Activated CD4-positive, alpha-beta T cell treated with anti-CD3 and anti-CD28 coated beads for 4 hours (primary cell): Measurements from ENCODE around the gene TNRC18.
A peak's percentile ranks its signal among the peaks of the same experiment; 100 is the strongest.
"Not testable (repeated sequence)": the region's sequence is repeated elsewhere in the genome, so short reads cannot be mapped to it uniquely, and the experiment has no call there.

ENCODE experiments used
- DNase-seq, 2 donors: peaks; one replicate each; pipeline ENCODE4 v3.0.0-alpha.2; 2020

TNRC18 gene

DNA sequence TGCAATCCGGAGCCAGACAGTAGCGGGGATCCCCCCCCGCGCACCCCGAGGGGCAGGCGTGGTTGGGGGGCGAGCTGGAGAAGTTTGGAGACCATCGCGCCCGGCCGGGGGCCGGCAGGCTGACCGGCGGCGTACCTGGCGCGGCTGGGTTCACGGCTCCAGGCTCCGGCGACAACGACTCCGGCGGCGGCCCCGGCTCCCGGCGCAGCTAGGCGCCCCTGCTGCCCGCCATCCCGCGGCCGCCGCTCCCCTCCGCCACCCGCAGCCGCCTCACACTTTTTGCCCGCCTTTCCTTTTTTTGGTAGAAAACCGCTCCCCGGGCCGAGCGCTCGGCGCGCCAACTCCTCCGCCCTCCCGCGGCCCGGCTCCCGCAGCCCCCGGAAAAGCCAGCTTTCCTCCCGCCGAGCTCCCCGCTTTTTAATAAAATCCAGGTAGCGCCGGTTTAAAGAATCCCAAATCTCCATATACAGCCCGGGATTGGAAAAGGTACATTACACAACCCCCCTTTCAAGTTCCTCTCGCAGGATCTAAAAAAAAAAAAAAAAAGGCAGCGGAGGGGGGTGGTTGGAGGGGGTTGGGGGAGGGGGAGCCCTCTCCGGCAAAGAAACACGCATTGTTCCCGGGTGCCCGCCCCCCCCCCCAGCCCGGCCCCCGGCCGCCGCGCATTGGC is at the start of gene TNRC18:
Gene TNRC18, minus strand, starts transcription at position 529 of the 670 bp plus-strand sequence. CDS start 2,588 bp downstream, outside the sequence.
- peak in 1 of 2 donors; percentile 13 for DNase-seq

- DNase-seq = no peak
Measured at GRCh38 chr7:5472432-5473315, 49.0 kb upstream of the TNRC18 start.

- not testable (repeated sequence) for DNase-seq
Measured at GRCh38 chr7:5471623-5472022, 48.0 kb upstream of the TNRC18 start.

DNA sequence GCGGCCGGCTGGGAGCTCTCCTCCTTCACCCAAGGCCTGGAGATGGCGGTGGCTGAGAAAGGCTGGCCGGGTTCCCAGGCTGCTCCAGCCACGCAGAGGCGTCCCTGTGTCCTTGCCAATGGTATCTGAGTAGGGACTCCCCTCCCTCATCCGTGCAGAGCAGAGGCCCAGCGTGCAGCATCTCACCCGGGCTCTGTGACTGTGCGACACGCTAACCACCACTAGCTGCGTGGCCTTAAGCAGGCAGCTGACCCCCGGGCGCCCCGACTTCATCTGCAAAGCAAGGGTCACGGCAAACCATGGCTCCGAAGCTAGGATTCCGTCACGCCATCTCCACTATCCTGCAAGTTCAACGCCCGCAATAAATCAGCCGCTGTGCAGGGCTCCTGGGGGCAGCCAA is 47.2 kb upstream of the TNRC18 start:
- DNase-seq = no peak

DNA sequence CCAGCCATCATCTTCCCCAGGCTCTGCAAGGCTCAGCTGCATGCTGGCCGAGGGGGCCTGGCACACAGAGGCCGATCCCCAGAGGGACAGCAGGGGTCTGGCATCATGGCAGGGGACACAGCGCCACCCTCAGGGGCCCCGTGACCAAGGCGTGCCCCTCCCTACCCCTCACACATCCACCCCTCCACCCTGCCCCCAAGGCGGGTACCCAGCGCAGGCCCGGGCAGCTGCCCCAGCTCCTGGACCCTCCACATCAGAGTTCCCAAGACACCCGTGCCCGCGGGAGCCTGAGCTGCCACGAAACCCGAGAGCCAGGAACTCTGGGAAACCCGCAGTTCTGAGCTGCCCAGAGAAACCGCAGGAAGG is 46.5 kb upstream of the TNRC18 start:
- DNase-seq = no peak

GRCh38 chr7:5469375-5470166 is 45.9 kb upstream of the TNRC18 start:
- no peak for DNase-seq

DNA sequence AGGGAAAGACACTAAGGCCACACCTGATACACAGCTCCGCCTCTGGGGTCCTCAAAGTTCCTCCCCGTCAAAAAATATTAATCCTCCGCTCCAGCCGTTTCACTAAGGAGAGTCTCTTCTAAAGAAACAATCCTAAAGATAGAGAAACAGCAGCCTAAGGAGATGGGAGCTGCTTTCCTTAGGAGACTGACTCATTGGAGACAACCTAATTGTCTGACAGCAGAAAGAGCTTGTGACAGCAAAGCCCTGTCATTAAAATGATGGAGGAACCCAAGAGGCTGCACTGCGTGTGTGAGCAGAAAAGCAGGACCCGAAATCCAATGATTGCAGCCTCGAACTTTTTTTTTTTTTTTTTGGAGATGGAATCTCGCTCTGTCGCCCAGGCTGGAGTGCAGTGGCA is 44.0 kb upstream of the TNRC18 start:
- DNase-seq = no peak

DNA sequence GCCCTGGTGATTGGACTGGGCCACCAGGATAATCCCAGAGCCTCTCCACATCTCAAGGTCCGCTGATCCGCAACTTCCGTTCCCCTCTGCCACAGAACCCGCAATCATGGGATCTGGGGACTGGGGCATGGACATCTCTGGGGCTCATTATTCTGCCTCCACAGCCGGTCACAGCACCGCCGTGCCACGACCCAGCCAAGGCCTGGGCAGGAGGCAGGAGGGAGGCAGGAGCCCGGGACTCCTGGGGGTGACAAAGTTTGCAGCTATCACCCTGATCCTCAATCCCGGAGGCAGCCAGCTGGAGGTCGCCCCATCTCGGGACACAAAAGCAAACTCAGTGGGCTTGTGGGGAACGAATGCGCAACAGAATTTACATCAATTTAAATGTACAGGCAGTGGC is 42.9 kb upstream of the TNRC18 start:
- no peak for DNase-seq

DNA sequence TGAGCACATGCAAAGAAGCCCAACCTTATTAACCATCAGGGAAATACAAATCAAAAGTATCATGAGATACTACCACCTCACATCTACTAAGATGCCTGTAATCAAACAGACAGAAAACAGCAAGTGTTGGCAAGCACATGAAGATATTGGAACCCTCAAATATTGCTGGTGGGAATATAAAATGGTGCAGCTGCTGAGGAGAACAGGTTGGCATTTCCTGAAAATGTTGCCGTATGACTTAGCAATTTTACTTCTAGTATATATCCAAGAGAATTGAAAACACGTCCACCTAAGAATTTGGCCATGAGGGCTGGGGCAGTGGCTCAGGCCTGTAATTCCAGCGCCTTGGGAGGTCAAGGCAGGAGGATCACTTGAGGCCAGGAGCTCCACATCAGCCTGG is 39.4 kb upstream of the TNRC18 start:
- DNase-seq = no peak

GRCh38 chr7:5462216-5462615 is 38.6 kb upstream of the TNRC18 start:
- DNase-seq = no peak

DNA sequence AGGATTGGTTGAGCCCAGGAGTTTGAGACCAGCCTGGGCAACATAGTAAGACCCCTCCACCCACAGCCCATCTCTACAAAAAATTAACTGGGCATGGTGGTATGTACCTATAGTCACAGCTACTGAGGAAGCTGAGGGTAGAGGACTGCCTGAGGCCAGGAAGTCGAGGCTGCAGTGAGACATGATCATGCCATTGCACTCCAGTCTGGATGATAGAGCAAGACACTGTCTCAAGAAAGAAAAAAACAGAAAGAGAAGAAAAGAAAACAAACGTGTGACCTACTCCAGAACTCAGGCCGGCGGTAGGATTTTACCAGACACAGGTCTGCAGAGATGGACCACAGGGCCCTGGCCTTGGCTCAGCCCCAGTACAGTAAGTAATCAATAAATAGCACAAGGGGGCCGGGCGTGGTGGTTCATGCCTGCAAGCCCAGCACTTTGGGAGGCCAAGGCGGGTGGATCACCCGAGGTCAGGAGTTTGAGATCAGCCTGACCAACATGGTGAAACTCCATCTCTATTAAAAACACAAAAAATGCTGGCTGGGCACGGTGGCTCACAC is 35.4 kb upstream of the TNRC18 start:
- no peak for DNase-seq

DNA sequence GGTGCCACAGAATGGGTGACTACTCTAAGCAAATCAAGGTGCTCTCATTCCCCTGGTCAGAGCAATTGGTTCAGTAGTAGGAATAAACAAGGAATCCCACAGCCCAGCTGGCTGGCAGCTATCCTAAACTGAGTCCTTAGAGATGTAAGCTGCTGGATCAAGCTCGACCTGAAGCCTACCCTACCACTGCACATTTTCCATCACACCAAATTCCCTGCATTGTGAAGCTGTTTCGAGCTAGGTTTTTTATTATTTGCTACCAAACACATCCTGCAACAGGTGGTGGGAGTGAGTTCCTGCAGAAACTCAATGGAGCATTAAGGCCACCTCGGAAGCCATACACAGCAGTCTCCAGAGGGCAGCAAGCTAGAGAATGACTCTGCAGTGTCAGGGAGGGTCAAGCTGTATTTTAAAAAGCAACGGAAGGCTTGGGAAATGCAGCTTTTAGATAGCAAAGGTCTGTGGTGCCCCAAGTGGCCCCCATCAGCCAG is 33.7 kb upstream of the TNRC18 start:
- DNase-seq = no peak

GRCh38 chr7:5456409-5456808 is 32.8 kb upstream of the TNRC18 start:
- DNase-seq = no peak

GRCh38 chr7:5455581-5456219 is 32.1 kb upstream of the TNRC18 start:
- no peak for DNase-seq

- no peak for DNase-seq
Measured at GRCh38 chr7:5455175-5455574, 31.5 kb upstream of the TNRC18 start.

- DNase-seq = no peak
Measured at GRCh38 chr7:5454485-5454884, 30.9 kb upstream of the TNRC18 start.

DNA sequence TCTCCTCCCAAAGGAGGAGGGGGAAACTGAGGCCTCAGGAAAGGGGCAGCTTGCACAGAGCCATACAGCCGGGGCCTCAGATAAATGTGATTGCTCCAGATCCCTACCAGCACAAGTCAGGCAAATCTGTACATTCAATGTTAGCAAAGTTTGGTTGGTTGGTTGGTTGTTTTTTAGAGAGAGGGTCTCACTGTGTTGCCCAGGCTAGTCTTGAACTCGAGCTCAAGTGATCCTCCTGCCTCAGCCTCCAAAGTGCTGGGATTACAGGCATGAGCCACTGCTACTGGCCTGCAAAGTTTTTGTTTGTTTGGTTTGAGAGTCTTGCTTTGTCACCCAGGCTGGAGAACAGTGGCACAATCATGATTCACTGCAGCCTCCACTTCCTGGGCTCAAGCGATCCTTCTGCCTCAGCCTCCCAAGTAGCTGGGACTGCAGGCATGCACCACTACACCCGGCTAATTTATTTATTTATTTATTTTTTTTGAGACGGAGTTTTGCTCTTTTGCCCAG is 30.0 kb upstream of the TNRC18 start:
- DNase-seq = no peak

DNA sequence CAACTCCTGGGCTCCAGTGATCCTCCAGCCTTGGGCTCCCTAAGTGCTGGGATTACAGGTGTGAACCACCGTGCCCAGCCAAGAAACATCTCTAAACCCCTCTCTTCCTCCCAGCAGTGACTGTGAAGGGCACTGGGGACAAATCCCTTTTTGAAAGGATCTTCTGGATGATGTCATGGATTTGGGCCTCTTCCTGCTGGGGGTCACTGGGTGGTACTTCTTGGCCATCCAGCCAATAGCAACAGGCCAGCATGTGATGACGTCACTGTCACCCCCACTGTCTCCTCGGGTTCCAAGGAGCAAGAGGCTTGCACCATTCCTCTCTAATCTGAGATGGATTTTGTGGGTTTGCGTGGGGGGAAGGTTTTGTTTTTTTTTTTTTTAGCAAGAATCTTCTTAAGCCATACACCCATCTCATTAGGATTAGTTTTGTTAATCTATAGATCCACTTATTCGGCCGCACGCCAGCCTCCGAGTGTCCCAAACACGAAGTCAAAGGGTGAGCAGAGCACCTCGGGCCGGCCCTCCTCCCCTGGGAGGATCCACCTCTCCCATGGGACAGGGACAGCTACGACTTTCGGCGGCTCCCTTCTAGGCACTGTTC is 29.4 kb upstream of the TNRC18 start:
- DNase-seq = no peak

GRCh38 chr7:5452470-5452899 is 28.9 kb upstream of the TNRC18 start:
- no peak for DNase-seq

DNA sequence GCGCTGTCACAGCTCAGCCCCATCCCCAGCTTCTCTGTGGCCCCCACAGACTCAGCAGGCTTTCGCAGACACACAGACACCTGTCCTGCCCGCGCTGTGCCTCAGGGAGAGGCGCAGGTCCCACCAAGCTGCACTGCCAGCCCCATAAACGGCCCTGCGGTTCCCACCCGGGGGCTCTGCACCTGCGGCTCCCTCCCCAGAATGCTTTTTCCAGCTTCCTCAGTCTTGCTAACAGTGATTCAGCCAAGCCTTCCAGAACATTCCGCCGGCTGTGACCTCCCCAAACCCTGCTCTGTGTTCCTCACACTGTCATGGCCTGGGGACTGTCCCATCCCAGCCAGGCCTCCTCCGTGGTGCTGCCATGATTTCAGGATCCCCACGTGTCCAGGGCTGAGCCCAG is 27.8 kb upstream of the TNRC18 start:
- no peak for DNase-seq

DNA sequence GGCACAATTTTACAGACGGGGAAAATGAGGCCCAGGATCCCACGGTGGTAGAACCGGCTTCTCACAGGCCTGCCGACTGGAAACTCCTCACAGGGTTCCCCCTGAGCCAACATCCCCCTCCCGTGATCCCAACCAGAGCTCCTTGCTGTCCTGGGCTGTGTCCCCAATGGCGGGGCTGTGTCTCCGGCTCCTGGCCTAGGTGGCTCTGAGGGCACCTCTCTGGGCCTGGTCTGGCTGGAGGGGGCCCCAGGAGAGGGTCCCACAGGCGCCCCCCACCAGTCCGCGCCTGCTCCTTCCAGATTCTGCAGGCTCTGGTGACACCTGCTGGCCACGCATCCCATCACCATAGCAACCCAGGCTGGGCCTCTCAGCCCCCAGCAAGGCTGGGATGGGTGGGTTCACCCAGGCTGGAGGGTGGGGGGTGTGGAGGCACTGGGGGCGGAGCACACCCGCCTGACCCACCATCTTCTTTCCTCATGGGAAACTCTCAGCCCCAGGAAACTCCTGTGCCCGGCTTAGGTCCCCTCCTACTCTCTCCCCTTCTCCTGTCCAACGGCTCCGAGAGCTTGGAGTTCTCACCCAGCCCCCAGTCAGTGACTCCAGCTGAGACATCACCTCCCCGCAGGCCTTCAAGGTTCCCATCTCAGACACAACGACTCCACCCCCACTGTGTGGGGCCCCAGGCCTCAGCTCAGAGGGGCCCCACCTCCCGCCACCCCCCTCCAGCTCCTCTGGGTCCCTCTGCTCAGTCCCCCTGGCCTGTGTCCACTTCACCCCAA is 27.1 kb upstream of the TNRC18 start:
- peak; percentile 37 to 46 for DNase-seq
